GM18508 (cell line): ENCODE data around the gene RAPGEFL1.
"Not testable (repeated sequence)": the region's sequence is repeated elsewhere in the genome, so short reads cannot be mapped to it uniquely, and the experiment has no call there.

ENCODE experiments used
- ATAC-seq: cut with Tn5 transposase; IDR thresholded peaks from one replicate; pipeline ENCODE4 v1.9.1; 2021; ENCODE audit warnings: moderate number of reproducible peaks; ENCODE audit not compliant: insufficient read depth, unreplicated experiment

RAPGEFL1 gene

GRCh38 chr17:40177275-40177874 lies at the start of gene RAPGEFL1:
RAPGEFL1 (plus strand) TSS chr17:40177470; CDS start chr17:40177862, 392 bp downstream.
- no peak for ATAC-seq

- ATAC-seq: no peak
Measured at GRCh38 chr17:40129498-40129897, 47.8 kb upstream of the RAPGEFL1 start.

GRCh38 chr17:40130352-40131042 lies 46.8 kb upstream of the RAPGEFL1 start:
- no peak for ATAC-seq

- no peak for ATAC-seq
Measured at GRCh38 chr17:40134184-40134583, 43.1 kb upstream of the RAPGEFL1 start.

- no peak for ATAC-seq
Measured at GRCh38 chr17:40135817-40136216, 41.5 kb upstream of the RAPGEFL1 start.

GRCh38 chr17:40139566-40140058 lies 37.7 kb upstream of the RAPGEFL1 start:
- ATAC-seq: no peak

- ATAC-seq: not testable (repeated sequence)
Measured at GRCh38 chr17:40143166-40143565, 34.1 kb upstream of the RAPGEFL1 start.

GRCh38 chr17:40145476-40145875 lies 31.8 kb upstream of the RAPGEFL1 start:
- no peak for ATAC-seq

GRCh38 chr17:40148527-40148926 lies 28.7 kb upstream of the RAPGEFL1 start:
- no peak for ATAC-seq

GRCh38 chr17:40150276-40150675 lies 27.0 kb upstream of the RAPGEFL1 start:
- ATAC-seq: no peak

- ATAC-seq: no peak
Measured at GRCh38 chr17:40151414-40151963, 25.8 kb upstream of the RAPGEFL1 start.

- ATAC-seq: no peak
Measured at GRCh38 chr17:40153603-40154236, 23.6 kb upstream of the RAPGEFL1 start.

- no peak for ATAC-seq
Measured at GRCh38 chr17:40157973-40158372, 19.3 kb upstream of the RAPGEFL1 start.

- no peak for ATAC-seq
Measured at GRCh38 chr17:40158438-40159013, 18.7 kb upstream of the RAPGEFL1 start.

- no peak for ATAC-seq
Measured at GRCh38 chr17:40159456-40159855, 17.8 kb upstream of the RAPGEFL1 start.

- ATAC-seq: no peak
Measured at GRCh38 chr17:40167685-40168261, 9.5 kb upstream of the RAPGEFL1 start.

- ATAC-seq: no peak
Measured at GRCh38 chr17:40168262-40168832, 8.9 kb upstream of the RAPGEFL1 start.

GRCh38 chr17:40170325-40170724 lies 6.9 kb upstream of the RAPGEFL1 start:
- ATAC-seq: no peak

GRCh38 chr17:40171750-40172149 lies 5.5 kb upstream of the RAPGEFL1 start:
- no peak for ATAC-seq
